ENCODE data around the gene KRTAP23-1. TPM values are rescaled to one million over a fixed set of nuclear protein-coding genes. Genes with fewer than 3 reads are reported as not detected.

KRTAP23-1 gene
- total RNA-seq, 1 donor = not detected

DNA sequence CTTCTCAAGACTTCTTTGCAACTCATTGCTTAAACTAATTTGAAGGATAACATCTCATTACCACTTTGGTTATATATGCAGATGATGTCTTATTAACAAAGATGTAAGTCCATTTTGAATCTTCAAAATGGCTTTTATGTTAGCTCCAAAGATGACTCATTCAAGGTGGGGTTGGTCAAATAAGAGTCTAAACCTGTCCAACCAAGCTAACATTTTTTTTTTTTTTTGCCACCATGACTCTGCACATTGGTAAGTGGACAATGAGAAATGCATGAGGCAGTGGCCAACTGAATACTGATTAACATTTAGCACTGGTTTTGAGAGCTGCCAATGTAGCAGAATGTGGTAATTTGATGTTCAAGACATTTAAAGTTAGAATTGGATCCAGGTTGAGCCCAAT, 10.6 kb downstream of the KRTAP23-1 start:
- DNase-seq (ENCODE audit: low read depth) = no peak
- TF ChIP-seq CTCF (IDR thresholded peaks at IDR 0.05; ENCODE audit: insufficient read depth, low read length) = no peak
- no peak overlapping the region for H3K4me3 ChIP-seq (ENCODE audit: low read depth, low read length)

DNA sequence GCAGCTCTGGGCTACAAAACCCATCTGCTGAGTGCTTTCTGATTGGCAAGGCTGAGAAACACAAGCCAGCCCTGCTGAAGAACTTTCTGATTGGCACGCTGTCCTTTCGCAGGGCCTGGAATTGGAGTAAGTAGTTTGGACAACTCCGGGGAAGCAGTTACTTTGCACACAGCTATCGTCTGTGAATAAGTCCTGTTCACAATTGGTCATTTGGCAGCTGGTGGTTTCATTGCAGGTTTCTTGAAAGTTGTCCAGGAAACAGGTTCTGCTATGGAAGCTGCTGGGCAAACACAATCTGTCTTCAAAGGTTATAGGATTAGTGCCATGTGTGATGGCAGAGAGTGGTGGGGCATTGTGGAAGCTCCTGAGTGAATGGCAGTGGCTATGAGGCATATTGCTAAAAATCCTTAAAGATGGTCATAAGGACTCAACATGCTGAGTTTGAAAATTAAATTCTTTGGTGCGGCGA, 11.1 kb downstream of the KRTAP23-1 start, which contains the start of gene KRTAP27-1:
Gene KRTAP27-1 (minus strand): TSS at position 419 of the 469 bp plus-strand sequence. CDS start 26 bp downstream, at position 393.
- no peak for DNase-seq (ENCODE audit: low read depth)
- TF ChIP-seq CTCF (IDR thresholded peaks at IDR 0.05; ENCODE audit: insufficient read depth, low read length) = no peak
- no peak within 1 kb of the TSS for H3K4me3 ChIP-seq (ENCODE audit: low read depth, low read length)

DNA sequence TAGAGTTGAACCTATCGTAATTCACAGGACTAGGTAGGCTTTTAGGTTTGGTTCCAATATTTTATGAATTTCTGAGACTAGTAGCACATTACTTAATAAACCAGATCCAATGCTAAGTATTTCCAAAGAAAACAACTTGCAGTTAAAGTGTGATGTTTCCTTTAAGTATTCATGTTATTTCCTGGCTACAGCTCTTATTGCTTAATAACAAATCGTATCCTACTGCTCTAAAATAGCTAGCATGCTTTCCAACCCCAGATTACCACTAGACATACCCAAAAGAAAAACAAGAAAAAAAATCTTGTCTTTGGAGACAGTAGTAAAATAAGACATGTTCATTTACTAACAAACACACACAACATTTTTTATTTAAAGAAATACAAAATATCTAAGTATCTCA, 11.8 kb downstream of the KRTAP23-1 start:
- no peak for DNase-seq (ENCODE audit: low read depth)
- no peak for TF ChIP-seq CTCF (IDR thresholded peaks at IDR 0.05; ENCODE audit: insufficient read depth, low read length)
- no peak overlapping the region for H3K4me3 ChIP-seq (ENCODE audit: low read depth, low read length)

DNA sequence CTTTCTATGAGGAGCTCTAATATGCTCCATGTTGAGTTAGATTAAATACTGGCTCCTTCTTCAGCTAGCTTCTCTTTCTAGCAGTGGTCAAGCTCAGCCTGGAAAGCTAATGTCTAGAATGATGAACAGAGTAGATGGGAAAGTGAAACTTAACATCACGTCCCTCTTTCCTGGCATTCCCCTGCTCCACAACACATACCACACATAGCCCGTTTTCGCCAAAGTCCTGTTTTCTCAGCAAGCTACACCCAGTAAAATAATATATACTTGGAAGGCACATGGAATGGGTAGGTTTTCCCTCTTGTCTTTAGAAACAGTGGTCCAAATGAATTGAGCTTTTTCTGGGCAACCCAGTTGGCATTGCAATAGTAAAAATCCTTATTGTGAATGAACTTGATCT, 14.7 kb downstream of the KRTAP23-1 start:
- DNase-seq (ENCODE audit: low read depth) = no peak
- no peak for TF ChIP-seq CTCF (IDR thresholded peaks at IDR 0.05; ENCODE audit: insufficient read depth, low read length)
- H3K4me3 ChIP-seq (ENCODE audit: low read depth, low read length) = no peak overlapping the region

GRCh38 chr21:30332681-30333080, 15.7 kb downstream of the KRTAP23-1 start:
- no peak for TF ChIP-seq CTCF (IDR thresholded peaks at IDR 0.05; ENCODE audit: insufficient read depth, low read length)
- DNase-seq (ENCODE audit: low read depth) = no peak
- no peak overlapping the region for H3K4me3 ChIP-seq (ENCODE audit: low read depth, low read length)

GRCh38 chr21:30329203-30329875, 19.1 kb downstream of the KRTAP23-1 start:
- H3K4me3 ChIP-seq (ENCODE audit: low read depth, low read length) = no peak overlapping the region
- TF ChIP-seq CTCF (IDR thresholded peaks at IDR 0.05; ENCODE audit: insufficient read depth, low read length) = no peak
- no peak for DNase-seq (ENCODE audit: low read depth)

DNA sequence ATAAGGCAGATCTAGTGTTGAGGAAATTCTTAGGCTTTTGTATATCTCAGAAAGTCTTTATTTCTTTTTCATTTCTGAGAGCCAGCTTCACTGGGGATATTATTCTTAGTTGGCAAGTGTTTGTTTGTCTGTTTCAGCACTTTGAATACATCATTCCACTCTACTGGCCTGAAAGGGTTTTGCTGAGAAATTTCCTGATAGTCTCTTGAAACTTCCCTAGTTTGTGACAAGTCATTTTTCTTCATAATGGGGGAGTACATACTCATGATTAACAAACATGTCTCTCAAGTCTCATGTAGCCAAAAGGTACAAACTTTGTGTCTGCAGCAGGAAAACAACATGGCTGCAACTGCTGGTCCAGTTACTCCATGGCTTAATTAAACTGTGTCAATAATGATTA, 22.0 kb downstream of the KRTAP23-1 start:
- H3K4me3 ChIP-seq (ENCODE audit: low read depth, low read length) = no peak overlapping the region
- DNase-seq (ENCODE audit: low read depth) = no peak
- no peak for TF ChIP-seq CTCF (IDR thresholded peaks at IDR 0.05; ENCODE audit: insufficient read depth, low read length)

Measured in fibroblast of the aortic adventitia (primary cell).